Vagina (tissue), 2 donors: ENCODE data around the gene GSTO2. TPM values are rescaled to one million over a fixed set of nuclear protein-coding genes. Genes with fewer than 3 reads are reported as not detected.

Experiments used
- DNase-seq, 2 donors: peaks; one replicate each; pipeline ENCODE4 v3.0.0-alpha.2; 2017; ENCODE audit errors: extremely low spot score in 2 of 2
- H3K27ac ChIP-seq: fragments of 200-600 bp; sonication (generic); one replicate; pipeline ENCODE4 v1.5.1; 2019
- H3K27me3 ChIP-seq: fragments of 200-600 bp; sonication (generic); one replicate; pipeline ENCODE4 v1.5.1; 2019
- H3K36me3 ChIP-seq, 2 donors: fragments of 200-600 bp; sonication (generic); one replicate each; pipeline ENCODE4 v1.5.1; 2017 to 2019
- H3K4me1 ChIP-seq: fragments of 200-600 bp; sonication (generic); one replicate; pipeline ENCODE4 v1.5.1; 2019
- H3K4me3 ChIP-seq, 2 donors: fragments of 200-600 bp; sonication (generic); 1 replicate in 1 of 2; 2 replicates in 1 of 2; pipeline ENCODE4 v1.5.1; 2016 to 2019
- H3K9me3 ChIP-seq: fragments of 200-600 bp; sonication (generic); one replicate; pipeline ENCODE4 v1.5.1; 2019
- POLR2A ChIP-seq, 2 donors: fragments of 450-650 bp; IDR thresholded peaks; one replicate each; pipeline ENCODE4 v1.6.1; 2017; ENCODE audit warnings: antibody characterized with exemption in 2 of 2, mild to moderate bottlenecking in 2 of 2, moderate library complexity in 2 of 2
- POLR2AphosphoS5 ChIP-seq, 2 donors: sonication (generic); formaldehyde crosslinking; IDR thresholded peaks; one replicate each; pipeline ENCODE4 v1.9.0; 2017; ENCODE audit warnings: antibody characterized with exemption in 2 of 2, mild to moderate bottlenecking in 2 of 2, low read depth in 1 of 2; ENCODE audit not compliant: insufficient read depth in 1 of 2
- intact Hi-C: fragments of 100-400 bp; cut with DNase I; formaldehyde crosslinking; loops from one replicate; pipeline ENCODE4 v1.15.1; 2023
- total RNA-seq: library from RNA; depleted of rRNA; stranded (reverse); fragments of >200 nt; gene quantifications from one replicate; pipeline ENCODE4 v1.2.3, GENCODE V29; 2016
- TF ChIP-seq, protein P1 (sequence below), 3 experiments: fragments of 450-650 bp in 2 of 3; fragments of 200-600 bp in 1 of 3; sonication (generic) in 1 of 3; IDR thresholded peaks; one replicate each; pipeline ENCODE4 v1.5.1; 2017 to 2019; ENCODE audit warnings: antibody characterized with exemption in 3 of 3, mild to moderate bottlenecking in 2 of 3, moderate library complexity in 2 of 3

Gene GSTO2
- total RNA-seq, 1 donor from 2014 or later, result 13.8 TPM

GRCh38 chr10:104286939-104287338, 18.0 kb downstream of the GSTO2 start:
- Histone ChIP-seq H3K4me1 (peaks cover 10% of the 10 kb centered on the region), H3K27ac (no peak overlapping the region), H3K4me3 (no peak overlapping the region), H3K36me3 (no peaks in the 10 kb centered on the region), H3K27me3 (no peaks in the 10 kb centered on the region), H3K9me3 (no peaks in the 10 kb centered on the region)
- TF ChIP-seq, protein P1, sequence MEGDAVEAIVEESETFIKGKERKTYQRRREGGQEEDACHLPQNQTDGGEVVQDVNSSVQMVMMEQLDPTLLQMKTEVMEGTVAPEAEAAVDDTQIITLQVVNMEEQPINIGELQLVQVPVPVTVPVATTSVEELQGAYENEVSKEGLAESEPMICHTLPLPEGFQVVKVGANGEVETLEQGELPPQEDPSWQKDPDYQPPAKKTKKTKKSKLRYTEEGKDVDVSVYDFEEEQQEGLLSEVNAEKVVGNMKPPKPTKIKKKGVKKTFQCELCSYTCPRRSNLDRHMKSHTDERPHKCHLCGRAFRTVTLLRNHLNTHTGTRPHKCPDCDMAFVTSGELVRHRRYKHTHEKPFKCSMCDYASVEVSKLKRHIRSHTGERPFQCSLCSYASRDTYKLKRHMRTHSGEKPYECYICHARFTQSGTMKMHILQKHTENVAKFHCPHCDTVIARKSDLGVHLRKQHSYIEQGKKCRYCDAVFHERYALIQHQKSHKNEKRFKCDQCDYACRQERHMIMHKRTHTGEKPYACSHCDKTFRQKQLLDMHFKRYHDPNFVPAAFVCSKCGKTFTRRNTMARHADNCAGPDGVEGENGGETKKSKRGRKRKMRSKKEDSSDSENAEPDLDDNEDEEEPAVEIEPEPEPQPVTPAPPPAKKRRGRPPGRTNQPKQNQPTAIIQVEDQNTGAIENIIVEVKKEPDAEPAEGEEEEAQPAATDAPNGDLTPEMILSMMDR (IDR thresholded peaks at IDR 0.05), result no peak
- TF ChIP-seq POLR2A (IDR thresholded peaks at IDR 0.05) (no peak), POLR2AphosphoS5 (IDR thresholded peaks at IDR 0.05; ENCODE audit: insufficient read depth in 1 of 2, low read depth in 1 of 2) (no peak)
- intact Hi-C loops, result loop anchor here (5.0 kb wide), 1 partner anchor 295 kb away; no protein-coding TSS in a partner anchor
- DNase-seq, result no peak

GRCh38 chr10:104288355-104288754, 19.4 kb downstream of the GSTO2 start:
- DNase-seq, result no peak
- H3K4me3 ChIP-seq, result no peak overlapping the region
- intact Hi-C loops, result loop anchor here (5.0 kb wide), 1 partner anchor 294 kb away; no protein-coding TSS in a partner anchor
- no peaks in the 10 kb centered on the region for H3K36me3 ChIP-seq
- no peak overlapping the region for H3K27ac ChIP-seq
- TF ChIP-seq POLR2A (IDR thresholded peaks at IDR 0.05) (no peak), POLR2AphosphoS5 (IDR thresholded peaks at IDR 0.05; ENCODE audit: insufficient read depth in 1 of 2, low read depth in 1 of 2) (no peak)
- TF ChIP-seq, protein P1 (IDR thresholded peaks at IDR 0.05), result no peak
- no peaks in the 10 kb centered on the region for H3K27me3 ChIP-seq
- no peaks in the 10 kb centered on the region for H3K9me3 ChIP-seq
- H3K4me1 ChIP-seq, result peaks cover 10% of the 10 kb centered on the region

GRCh38 chr10:104291439-104291951, 22.5 kb downstream of the GSTO2 start:
- intact Hi-C loops, result loop anchor here (5.0 kb wide), 1 partner anchor 56 kb away; no protein-coding TSS in a partner anchor
- peak; percentile 64 to 74 for TF ChIP-seq POLR2AphosphoS5 (IDR thresholded peaks at IDR 0.05; ENCODE audit: insufficient read depth in 1 of 2, low read depth in 1 of 2)
- TF ChIP-seq POLR2A (IDR thresholded peaks at IDR 0.05), result no peak
- TF ChIP-seq, protein P1 (IDR thresholded peaks at IDR 0.05), result peak; percentile 99 to 100 (median 99)
- H3K27ac ChIP-seq, result no peak overlapping the region
- no peak for DNase-seq
- H3K27me3 ChIP-seq, result no peaks in the 10 kb centered on the region
- no peak overlapping the region for H3K4me3 ChIP-seq
- H3K9me3 ChIP-seq, result no peaks in the 10 kb centered on the region
- no peaks in the 10 kb centered on the region for H3K36me3 ChIP-seq
- peaks cover 10% of the 10 kb centered on the region for H3K4me1 ChIP-seq

DNA sequence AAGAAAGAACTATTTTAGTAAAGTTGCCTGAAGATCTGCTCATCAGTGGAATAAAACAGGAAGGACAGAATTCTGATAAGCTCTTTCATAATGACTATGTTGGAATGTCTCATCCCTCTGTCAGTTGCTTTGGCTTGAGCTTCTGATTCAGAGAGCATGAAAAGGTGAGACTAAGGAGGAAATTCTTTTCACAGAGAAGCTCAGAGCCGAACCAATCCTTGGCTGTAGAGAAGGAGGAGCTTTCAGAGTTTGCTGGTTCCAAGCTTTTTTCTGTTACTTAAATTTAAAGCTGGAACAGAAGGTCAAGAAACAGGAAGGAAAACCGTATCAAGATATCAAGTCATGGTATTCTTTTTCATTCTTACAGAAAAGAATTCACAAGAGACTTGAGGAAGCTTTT, 24.0 kb downstream of the GSTO2 start:
- no peak for DNase-seq
- peak in 1 of 2 donors; percentile 30 for TF ChIP-seq POLR2AphosphoS5 (IDR thresholded peaks at IDR 0.05; ENCODE audit: insufficient read depth in 1 of 2, low read depth in 1 of 2)
- TF ChIP-seq, protein P1 (IDR thresholded peaks at IDR 0.05), result no peak
- H3K36me3 ChIP-seq, result no peaks in the 10 kb centered on the region
- no peak overlapping the region for H3K4me3 ChIP-seq
- intact Hi-C loops, result loop anchor here (5.0 kb wide), 1 partner anchor 54 kb away; no protein-coding TSS in a partner anchor
- H3K4me1 ChIP-seq, result peaks cover 10% of the 10 kb centered on the region
- H3K27me3 ChIP-seq, result no peaks in the 10 kb centered on the region
- H3K27ac ChIP-seq, result no peak overlapping the region
- no peaks in the 10 kb centered on the region for H3K9me3 ChIP-seq

DNA sequence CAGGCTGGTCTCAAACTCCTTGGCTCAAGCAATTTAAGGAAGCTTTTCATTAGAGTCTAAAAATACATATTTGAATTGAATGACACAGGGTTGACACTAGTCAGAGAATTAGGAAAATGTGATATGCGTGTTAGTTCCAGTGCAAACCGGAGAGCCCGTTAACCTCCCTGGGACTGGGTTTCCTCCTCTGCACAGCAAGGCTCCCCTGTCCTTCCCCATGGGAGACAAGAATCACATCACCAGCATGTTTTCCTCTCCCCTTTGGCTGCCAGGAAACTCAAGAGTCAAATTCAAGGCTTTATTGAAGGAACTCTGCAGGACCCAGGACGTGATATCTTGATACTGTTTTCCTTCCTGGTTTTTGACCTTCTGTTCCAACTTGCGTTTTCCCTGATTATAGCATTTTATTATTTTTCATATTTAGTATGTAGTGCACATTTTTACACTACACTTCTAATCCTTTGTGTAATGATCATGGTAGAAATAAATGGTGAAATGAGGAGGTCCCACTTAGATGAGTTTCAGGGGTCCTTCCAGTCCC, 24.9 kb downstream of the GSTO2 start:
- Histone ChIP-seq H3K36me3 (no peaks in the 10 kb centered on the region), H3K9me3 (no peaks in the 10 kb centered on the region), H3K4me3 (no peak overlapping the region), H3K27me3 (no peaks in the 10 kb centered on the region), H3K4me1 (peaks cover 10% of the 10 kb centered on the region), H3K27ac (no peak overlapping the region)
- TF ChIP-seq POLR2AphosphoS5 (IDR thresholded peaks at IDR 0.05; ENCODE audit: insufficient read depth in 1 of 2, low read depth in 1 of 2) (no peak), POLR2A (IDR thresholded peaks at IDR 0.05) (no peak)
- TF ChIP-seq, protein P1 (IDR thresholded peaks at IDR 0.05), result no peak
- DNase-seq, result no peak
- intact Hi-C loops, result loop anchor here (5.0 kb wide), 1 partner anchor 53 kb away; no protein-coding TSS in a partner anchor
